Activated B cell treated with CpG ODN at 0.5 μM for 24 hours (primary cell): Measurements from ENCODE around the gene DDX50. TPM values are rescaled to one million over a fixed set of nuclear protein-coding genes. Genes with fewer than 3 reads are reported as not detected.

Source experiments
- ATAC-seq: fragments of 200-7000 bp; cut with Tn5 transposase; one replicate; pipeline ENCODE4 v1.10.0; 2021; ENCODE audit warnings: low read depth, mild to moderate bottlenecking, moderate library complexity
- CTCF ChIA-PET: fragments of 350-600 bp; sonication (Branson Sonifier 250); formaldehyde crosslinking; loops from one replicate; lab custom pipeline; 2021; ENCODE audit warnings: antibody characterized with exemption; lab: Charles Lee
- POLR2A ChIA-PET: fragments of 350-600 bp; sonication (Branson Sonifier 250); formaldehyde crosslinking; loops from one replicate; lab custom pipeline; 2021; ENCODE audit warnings: antibody characterized with exemption; lab: Charles Lee
- DNase-seq: peaks from one replicate; pipeline ENCODE4 v3.0.0; 2022
- H3K27ac Mint-ChIP-seq: one replicate; pipeline ENCODE4 v1.8.0; 2020; ENCODE audit warnings: mixed read lengths
- H3K27me3 Mint-ChIP-seq: one replicate; pipeline ENCODE4 v1.8.0; 2021; ENCODE audit warnings: mixed read lengths
- H3K36me3 Mint-ChIP-seq: one replicate; pipeline ENCODE4 v1.8.0; 2021; ENCODE audit warnings: low read depth, mixed read lengths
- H3K4me1 Mint-ChIP-seq: one replicate; pipeline ENCODE4 v1.8.0; 2021; ENCODE audit warnings: mixed read lengths
- H3K4me3 Mint-ChIP-seq: one replicate; pipeline ENCODE4 v1.8.0; 2020; ENCODE audit warnings: mild to moderate bottlenecking, mixed read lengths
- H3K9me3 Mint-ChIP-seq: one replicate; pipeline ENCODE4 v1.8.0; 2020; ENCODE audit warnings: mixed read lengths
- intact Hi-C: fragments of 100-400 bp; cut with micrococcal nuclease; formaldehyde crosslinking; loops from one replicate; pipeline ENCODE4 v1.15.1; 2024
- total RNA-seq: library from RNA; stranded (reverse); gene quantifications from 2 replicates; pipeline ENCODE4 v1.2.3, GENCODE V29; 2022
- TF ChIP-seq, protein P1 (sequence below): fragments of 200-600 bp; IDR thresholded peaks from one replicate; pipeline ENCODE4 v1.8.0; 2022; ENCODE audit warnings: antibody characterized with exemption, mild to moderate bottlenecking

The DDX50 gene
- total RNA-seq, 1 donor from 2014 or later, result 41.7 TPM

DNA sequence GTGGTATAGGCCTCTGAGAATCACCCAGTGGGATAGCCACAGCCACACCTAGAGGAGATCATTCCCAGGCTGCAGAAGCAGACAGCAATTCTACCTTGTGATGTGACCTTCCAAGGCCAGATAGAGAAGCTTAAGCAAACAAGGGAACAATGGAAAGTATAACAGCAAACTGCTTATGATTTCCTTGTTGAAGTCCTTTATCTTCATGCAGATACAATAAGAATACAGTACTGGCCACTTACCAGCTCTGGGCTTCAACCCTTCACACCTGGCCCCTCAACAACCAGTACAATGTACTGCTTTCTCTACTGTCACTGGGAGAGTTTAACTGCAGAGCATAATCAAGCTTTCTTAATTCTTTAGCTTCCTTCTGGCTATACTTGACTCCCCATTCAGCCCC lies 22.6 kb upstream of the DDX50 start:
- no peaks in the 10 kb centered on the region for H3K9me3 Mint-ChIP-seq
- POLR2A ChIA-PET, result interaction anchor here (0.6 kb wide), 2 partner anchors 60 to 986 kb away, joined by 4 read pairs; no protein-coding TSS in a partner anchor
- no peak for ATAC-seq
- no peak for DNase-seq
- no peaks in the 10 kb centered on the region for H3K36me3 Mint-ChIP-seq
- TF ChIP-seq, protein P1, sequence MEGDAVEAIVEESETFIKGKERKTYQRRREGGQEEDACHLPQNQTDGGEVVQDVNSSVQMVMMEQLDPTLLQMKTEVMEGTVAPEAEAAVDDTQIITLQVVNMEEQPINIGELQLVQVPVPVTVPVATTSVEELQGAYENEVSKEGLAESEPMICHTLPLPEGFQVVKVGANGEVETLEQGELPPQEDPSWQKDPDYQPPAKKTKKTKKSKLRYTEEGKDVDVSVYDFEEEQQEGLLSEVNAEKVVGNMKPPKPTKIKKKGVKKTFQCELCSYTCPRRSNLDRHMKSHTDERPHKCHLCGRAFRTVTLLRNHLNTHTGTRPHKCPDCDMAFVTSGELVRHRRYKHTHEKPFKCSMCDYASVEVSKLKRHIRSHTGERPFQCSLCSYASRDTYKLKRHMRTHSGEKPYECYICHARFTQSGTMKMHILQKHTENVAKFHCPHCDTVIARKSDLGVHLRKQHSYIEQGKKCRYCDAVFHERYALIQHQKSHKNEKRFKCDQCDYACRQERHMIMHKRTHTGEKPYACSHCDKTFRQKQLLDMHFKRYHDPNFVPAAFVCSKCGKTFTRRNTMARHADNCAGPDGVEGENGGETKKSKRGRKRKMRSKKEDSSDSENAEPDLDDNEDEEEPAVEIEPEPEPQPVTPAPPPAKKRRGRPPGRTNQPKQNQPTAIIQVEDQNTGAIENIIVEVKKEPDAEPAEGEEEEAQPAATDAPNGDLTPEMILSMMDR, result no peak
- no peaks in the 10 kb centered on the region for H3K27me3 Mint-ChIP-seq
- H3K27ac Mint-ChIP-seq, result no peak overlapping the region
- H3K4me3 Mint-ChIP-seq, result no peak overlapping the region
- no peaks in the 10 kb centered on the region for H3K4me1 Mint-ChIP-seq
- intact Hi-C loops, result no loop called here
- CTCF ChIA-PET, result no interaction called here

DNA sequence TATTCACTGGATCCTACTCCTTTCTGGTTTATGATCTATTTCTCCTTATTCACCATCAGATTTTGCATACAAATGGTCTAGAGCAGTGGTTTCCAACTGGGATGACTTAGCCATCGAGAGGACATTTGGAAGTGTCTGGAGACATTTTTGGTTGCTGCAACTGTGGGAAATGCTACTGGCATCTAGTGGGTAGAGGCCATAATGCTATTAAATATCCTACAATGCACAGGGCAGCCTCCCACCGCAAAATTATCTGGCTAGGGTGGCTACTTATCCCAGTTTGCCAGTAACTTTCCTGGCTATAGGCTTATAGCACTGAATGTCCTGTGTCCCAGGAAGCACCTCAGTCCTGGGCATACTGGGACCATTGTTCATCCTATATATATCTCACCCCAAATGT lies 21.5 kb upstream of the DDX50 start:
- Mint-ChIP-seq H3K27ac (no peak overlapping the region), H3K9me3 (no peaks in the 10 kb centered on the region), H3K36me3 (no peaks in the 10 kb centered on the region), H3K4me3 (no peak overlapping the region), H3K27me3 (no peaks in the 10 kb centered on the region), H3K4me1 (no peaks in the 10 kb centered on the region)
- TF ChIP-seq, protein P1, result no peak
- intact Hi-C loops, result no loop called here
- ATAC-seq, result no peak
- POLR2A ChIA-PET, result no interaction called here
- no peak for DNase-seq
- CTCF ChIA-PET, result no interaction called here

DNA sequence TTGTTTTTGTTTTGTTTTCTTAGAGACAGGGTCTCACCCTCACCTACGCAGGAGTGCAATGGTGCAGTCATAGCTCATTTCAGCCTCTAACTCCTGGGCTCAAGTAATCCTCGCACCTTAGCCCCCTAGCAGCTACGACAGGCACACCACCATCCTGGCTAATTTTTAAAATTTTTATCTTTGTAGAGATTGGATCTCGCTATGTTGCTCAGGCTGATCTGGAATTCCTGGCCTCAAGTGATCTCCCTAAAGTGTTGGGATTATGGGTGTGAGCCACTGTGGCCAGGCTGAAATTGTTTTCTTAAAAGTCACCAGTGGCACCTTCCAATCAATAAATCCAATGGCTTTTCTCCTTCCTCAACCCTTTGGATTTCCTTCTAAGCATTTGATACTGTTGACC lies 20.9 kb upstream of the DDX50 start:
- no peak for ATAC-seq
- Mint-ChIP-seq H3K4me3 (no peak overlapping the region), H3K9me3 (no peaks in the 10 kb centered on the region), H3K27me3 (no peaks in the 10 kb centered on the region), H3K4me1 (no peaks in the 10 kb centered on the region), H3K36me3 (no peaks in the 10 kb centered on the region), H3K27ac (no peak overlapping the region)
- ChIA-PET CTCF (no interaction called here), POLR2A (no interaction called here)
- intact Hi-C loops, result no loop called here
- DNase-seq, result no peak
- TF ChIP-seq, protein P1, result no peak

DNA sequence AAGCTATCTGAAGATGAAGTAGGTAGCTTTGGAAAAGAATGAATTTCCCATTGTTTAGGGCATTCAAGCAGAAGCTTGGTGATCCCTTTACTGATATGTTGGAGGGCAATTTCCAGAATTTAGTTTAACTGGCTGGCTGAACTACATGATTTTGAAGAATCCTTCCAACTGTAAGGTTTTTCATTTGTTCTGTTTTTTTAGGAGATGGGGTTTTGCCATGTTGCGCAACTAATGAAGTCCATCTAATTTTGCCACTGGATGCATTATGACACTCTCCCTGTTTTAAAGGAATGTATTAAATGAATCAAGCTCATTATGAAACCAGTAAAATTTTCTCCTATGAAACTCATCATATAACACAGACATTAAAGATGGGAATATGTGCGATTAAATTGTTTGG lies 6.1 kb upstream of the DDX50 start:
- POLR2A ChIA-PET, result no interaction called here
- H3K4me1 Mint-ChIP-seq, result peaks cover 2% of the 10 kb centered on the region
- intact Hi-C loops, result loop anchor here (5.0 kb wide), 1 partner anchor 683 kb away; no protein-coding TSS in a partner anchor
- CTCF ChIA-PET, result no interaction called here
- TF ChIP-seq, protein P1, result no peak
- no peaks in the 10 kb centered on the region for H3K9me3 Mint-ChIP-seq
- H3K27ac Mint-ChIP-seq, result no peak overlapping the region
- no peaks in the 10 kb centered on the region for H3K36me3 Mint-ChIP-seq
- ATAC-seq (no peak), DNase-seq (no peak)
- no peaks in the 10 kb centered on the region for H3K27me3 Mint-ChIP-seq
- no peak overlapping the region for H3K4me3 Mint-ChIP-seq

DNA sequence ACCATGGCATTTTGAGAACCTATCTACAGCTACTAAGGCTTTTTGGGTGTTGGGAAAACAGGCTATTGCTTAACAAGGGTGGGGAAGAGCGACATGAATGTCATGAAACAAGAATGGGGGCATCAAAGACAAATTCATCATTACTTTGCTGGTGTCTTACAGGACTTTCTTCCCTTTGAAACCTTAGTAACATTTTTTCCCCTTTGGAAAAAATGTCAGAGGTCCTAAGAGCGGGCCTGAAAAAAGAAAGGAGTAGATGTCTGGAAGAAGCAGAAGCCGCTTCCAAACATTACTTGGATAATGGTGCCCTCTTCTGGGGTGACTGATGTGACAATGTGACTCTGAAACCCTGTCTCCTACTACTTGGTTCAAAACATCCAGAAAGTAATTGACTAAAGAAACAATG lies 3.8 kb upstream of the DDX50 start:
- H3K36me3 Mint-ChIP-seq, result peaks cover 11% of the 10 kb centered on the region
- no peaks in the 10 kb centered on the region for H3K27me3 Mint-ChIP-seq
- no peak overlapping the region for H3K27ac Mint-ChIP-seq
- ChIA-PET POLR2A (interaction anchor here (0.7 kb wide), 1 partner anchor 1532 kb away, joined by 7 read pairs; no protein-coding TSS in a partner anchor), CTCF (no interaction called here)
- TF ChIP-seq, protein P1, result no peak
- no peak overlapping the region for H3K4me3 Mint-ChIP-seq
- peaks cover 22% of the 10 kb centered on the region for H3K4me1 Mint-ChIP-seq
- intact Hi-C loops, result loop anchor here (5.0 kb wide), 1 partner anchor 685 kb away; no protein-coding TSS in a partner anchor
- ATAC-seq (no peak), DNase-seq (no peak)
- H3K9me3 Mint-ChIP-seq, result no peaks in the 10 kb centered on the region
